K562 (cell line): Measurements from ENCODE around the gene B9D2. TPM values are rescaled to one million over a fixed set of nuclear protein-coding genes. Genes with fewer than 3 reads are reported as not detected.

Experiments
- ATAC-seq: fragments of 200-7000 bp; cut with Tn5 transposase; 3 replicates; pipeline ENCODE4 v1.9.1; 2020; ENCODE audit warnings: moderate library complexity
- BruUV-seq: library from RNA; stranded (reverse); fragments of 400-500 nt; replicated peaks from 2 replicates; lab custom pipeline; 2021; lab: Mats Ljungman, UMichigan
- CTCF ChIA-PET: fragments of 300-600 bp; formaldehyde crosslinking; extraction: SDS; loops from one replicate; lab custom pipeline; 2021; ENCODE audit warnings: low intra/inter-chr PET ratio; lab: Yijun Ruan, JAX
- POLR2A ChIA-PET: fragments of 300-600, 350-650 bp; sonication (Branson Sonifier 250); formaldehyde crosslinking; extraction: SDS; loops from one replicate; lab custom pipeline; 2021; ENCODE audit warnings: antibody characterized with exemption, inconsistent platforms; lab: Yijun Ruan, JAX
- DNase-seq, 4 experiments: peaks; one replicate each; pipeline versions ENCODE4 v3.0.0 to v3.0.0-alpha.2; 2011 to 2018; ENCODE audit warnings: low spot score in 3 of 4, mixed read lengths in 3 of 4; ENCODE audit errors: extremely low read depth in 1 of 4
- FAIRE-seq: peaks from 2 replicates; lab custom pipeline; 2011; peaks lifted over from hg19 to GRCh38; lab: Jason Lieb, UNC
- H2AFZ ChIP-seq: 2 replicates; pipeline ENCODE4 v1.6.0; 2011; ENCODE audit warnings: low read depth, low read length, control low read depth, inconsistent platforms
- H3K27ac ChIP-seq: fragments of 200-600 bp; 3 replicates; pipeline ENCODE4 v1.8.0; 2011; ENCODE audit warnings: low read depth, mild to moderate bottlenecking, control low read depth, inconsistent platforms, low read length, moderate library complexity, mixed read lengths; ENCODE audit errors: extremely low read depth
- H3K27me3 ChIP-seq, 2 experiments: fragments of 300-600 bp in 1 of 2; 2 replicates in 1 of 2; 3 replicates in 1 of 2; pipeline versions ENCODE4 v1.6.0 to v1.8.0; 2011; ENCODE audit warnings: inconsistent platforms in 2 of 2, low read length in 2 of 2, mild to moderate bottlenecking in 1 of 2, mixed read lengths in 1 of 2, moderate library complexity in 1 of 2; ENCODE audit not compliant: control insufficient read depth in 2 of 2, insufficient read depth in 2 of 2
- H3K36me3 ChIP-seq: fragments of 300-600 bp; 3 replicates; pipeline ENCODE4 v1.8.0; 2011; ENCODE audit warnings: mild to moderate bottlenecking, low read length, inconsistent platforms; ENCODE audit not compliant: control insufficient read depth, insufficient read depth
- H3K4me1 ChIP-seq, 2 experiments: fragments of 200-600 bp in 1 of 2; replicated peaks in 1 of 2; 2 replicates in 1 of 2; 3 replicates in 1 of 2; pipeline versions ENCODE4 v1.5.1 to v1.8.0; 2011; ENCODE audit warnings: inconsistent platforms in 2 of 2, low read length in 2 of 2, mild to moderate bottlenecking in 1 of 2, mixed read lengths in 1 of 2, moderate library complexity in 1 of 2; ENCODE audit not compliant: control insufficient read depth in 2 of 2, insufficient read depth in 2 of 2
- H3K4me2 ChIP-seq: 2 replicates; pipeline ENCODE4 v1.6.1; 2011; ENCODE audit warnings: low read length, control low read depth, inconsistent platforms, mixed read lengths; ENCODE audit not compliant: insufficient read depth
- H3K4me3 ChIP-seq: fragments of 200-600 bp; sonication (generic), shearing (Covaris generic); 2 replicates; pipeline ENCODE4 v1.5.1; 2016; ENCODE audit warnings: control low read depth, inconsistent platforms
- H3K79me2 ChIP-seq: fragments of 200-600 bp; 3 replicates; pipeline ENCODE4 v1.8.0; 2011; ENCODE audit warnings: low read length, inconsistent platforms; ENCODE audit not compliant: control insufficient read depth, insufficient read depth
- H3K9ac ChIP-seq, 2 experiments: 2 replicates each; pipeline versions ENCODE4 v1.6.0 to v1.6.1; 2011; ENCODE audit warnings: low read depth in 2 of 2, low read length in 2 of 2, control low read depth in 1 of 2, inconsistent platforms in 1 of 2, mild to moderate bottlenecking in 1 of 2, mixed read lengths in 1 of 2; ENCODE audit not compliant: insufficient read depth in 1 of 2
- H3K9me1 ChIP-seq: one replicate; pipeline ENCODE4 v1.6.0; 2011; ENCODE audit warnings: inconsistent platforms, mild to moderate bottlenecking, low read length, moderate library complexity; ENCODE audit not compliant: control insufficient read depth, insufficient read depth
- H3K9me3 ChIP-seq: replicated peaks from 2 replicates; pipeline ENCODE4 v1.5.1; 2011; ENCODE audit warnings: low read depth, low read length, inconsistent platforms; ENCODE audit not compliant: control insufficient read depth, insufficient read depth
- H4K20me1 ChIP-seq: replicated peaks from 2 replicates; pipeline ENCODE4 v1.6.1; 2011; ENCODE audit warnings: low read length, inconsistent platforms, mixed read lengths; ENCODE audit not compliant: control insufficient read depth, insufficient read depth
- GATAD2A ChIP-seq: fragments of 450-650 bp; IDR thresholded peaks from 2 replicates; pipeline ENCODE4 v1.6.1; 2017
- MBD2 ChIP-seq: sonication (generic); IDR thresholded peaks from 2 replicates; pipeline ENCODE4 v1.6.1; 2016; ENCODE audit warnings: low read depth, borderline replicate concordance
- PCBP1 ChIP-seq: fragments of 200-400 bp; formaldehyde crosslinking; IDR thresholded peaks from 2 replicates; pipeline ENCODE4 v1.6.1; 2018; ENCODE audit warnings: mild to moderate bottlenecking, low read depth, low read length; ENCODE audit not compliant: poor library complexity, severe bottlenecking
- POLR2A ChIP-seq: fragments of 450-650 bp; conservative IDR thresholded peaks from 2 replicates; pipeline ENCODE4 v1.6.1; 2016
- TCF7L2 ChIP-seq: fragments of 150-350 bp; IDR thresholded peaks from 2 replicates; pipeline ENCODE4 v1.6.1; 2016; ENCODE audit warnings: low read depth, mild to moderate bottlenecking, low read length, moderate library complexity
- ZBTB26 ChIP-seq: fragments of 450-650 bp; formaldehyde crosslinking; IDR thresholded peaks from 2 replicates; pipeline ENCODE4 v1.4.0; 2022; ENCODE audit warnings: missing genetic modification characterization
- ZBTB40 ChIP-seq, 2 experiments: fragments of 450-650 bp in 1 of 2; sonication (generic) in 1 of 2; formaldehyde crosslinking in 1 of 2; IDR thresholded peaks; 2 replicates each; pipeline versions ENCODE4 v1.7.1 to v1.9.0; 2016 to 2022; ENCODE audit warnings: inconsistent platforms in 1 of 2, mild to moderate bottlenecking in 1 of 2, missing genetic modification reagents in 1 of 2
- ZKSCAN1 ChIP-seq: fragments of 150-350 bp; IDR thresholded peaks from 2 replicates; pipeline ENCODE4 v1.6.1; 2016; ENCODE audit warnings: low read depth, low read length
- ZNF124 ChIP-seq: sonication (generic); formaldehyde crosslinking; IDR thresholded peaks from 2 replicates; pipeline ENCODE4 v1.8.1; 2022; ENCODE audit warnings: missing genetic modification reagents
- ZNF174 ChIP-seq: fragments of 250-450 bp; sonication (Bioruptor Pico); IDR thresholded peaks from 2 replicates; pipeline ENCODE4 v1.4.0; 2020; ENCODE audit warnings: mild to moderate bottlenecking
- WGBS: fragments of 100-300 bp; shearing (Covaris generic); methylation state at CpG from one replicate; pipeline ENCODE4 v1.1.6; 2016; ENCODE audit warnings: low coverage, mixed read lengths; ENCODE audit not compliant: insufficient coverage; ENCODE audit errors: missing lambda C conversion rate; 5-methylcytosine and 5-hydroxymethylcytosine counted together
- in situ Hi-C: fragments of 300-500 bp; cut with MboI; formaldehyde crosslinking; loops from 4 replicates; pipeline ENCODE4 v1.15.0; 2018; ENCODE audit warnings: inconsistent platforms, mixed read lengths
- intact Hi-C: fragments of 100-400 bp; cut with micrococcal nuclease; formaldehyde crosslinking; loops from 2 replicates; pipeline ENCODE4 v1.14.2; 2022
- polyA plus RNA-seq, 8 experiments: library from polyadenylated mRNA; depleted of rRNA in 4 of 8; stranded (reverse) in 5 of 8; unstranded in 3 of 8; fragments of >200 nt; fragmentation: Nextera tagmentation in 2 of 8; fragmentation: Illumina TruSeq in 1 of 8; extraction: Ambion mirVana in 2 of 8; extraction: Trizol in 1 of 8; gene quantifications; 2 replicates each; pipeline versions ENCODE4 v1.2.1 to v1.2.3, GENCODE V29; 2011 to 2014; ENCODE audit warnings: inconsistent platforms in 1 of 8, missing spikeins in 1 of 8
- total RNA-seq, 7 experiments: library from RNA; depleted of rRNA in 6 of 7; stranded (reverse); fragments of >200 nt in 6 of 7; fragmentation: Illumina TruSeq in 2 of 7; extraction: Trizol in 2 of 7; gene quantifications; 2 replicates each; pipeline versions ENCODE4 v1.2.1 to v1.2.3, GENCODE V29; 2011 to 2021; ENCODE audit warnings: low replicate concordance in 1 of 7

Gene B9D2
- total and polyA plus RNA-seq, 9 of the 15 experiments (the other 6 are each of a cell fraction or from before 2014, with no cell fraction given), result 0.83 to 6.9 (median 2.8) TPM

DNA sequence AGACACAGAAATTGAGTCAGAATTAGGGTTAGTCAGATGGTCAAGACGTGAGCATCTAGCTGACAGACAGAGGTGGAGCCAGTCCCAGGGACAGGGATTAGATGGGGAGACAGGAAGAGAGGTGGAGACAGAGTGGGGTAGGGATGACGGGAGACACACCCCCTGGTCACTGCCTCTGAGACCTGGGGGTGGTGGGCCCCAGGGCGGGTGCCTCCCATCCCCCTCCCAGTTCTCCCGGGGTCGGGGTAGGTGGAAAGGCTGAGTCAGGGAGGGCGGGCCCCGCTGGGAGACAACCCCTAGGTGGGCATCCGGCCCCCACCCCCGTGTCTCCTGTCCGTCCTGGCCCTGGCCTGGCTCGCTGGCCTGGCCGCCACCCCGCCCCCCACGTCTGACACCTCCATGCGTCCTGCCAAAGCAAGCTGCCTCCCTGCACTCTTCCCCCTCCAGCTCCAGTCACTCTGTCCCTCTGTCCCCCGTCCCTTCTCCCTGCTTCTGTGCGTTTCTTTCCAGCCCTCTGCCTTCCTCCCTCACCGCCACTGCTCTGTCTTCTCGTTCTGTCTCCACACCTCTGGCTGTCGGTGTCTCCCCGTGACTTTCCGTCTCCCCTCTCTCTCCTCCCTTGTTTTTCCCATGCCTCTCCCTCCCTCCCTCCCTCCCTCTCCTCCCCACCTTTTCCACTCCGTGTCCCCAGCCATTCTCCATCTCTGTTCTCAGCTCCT lies 38.9 kb downstream of the B9D2 start:
- Histone ChIP-seq H3K9ac (peak overlapping the region; percentile 73 to 87; a peak in 2 of 4 replicates), H3K79me2 (peaks cover 50% of the 10 kb centered on the region), H2AFZ (no peak overlapping the region), H3K4me3 (no peak overlapping the region), H3K27me3 (no peaks in the 10 kb centered on the region), H3K4me2 (peak overlapping the region; percentile 74), H3K4me1 (peaks cover 65 to 72% of the 10 kb centered on the region in 2 experiments), H3K9me1 (peaks cover 9% of the 10 kb centered on the region), H4K20me1 (peaks cover 3% of the 10 kb centered on the region; the same call in 1 of the 2 replicates), H3K27ac (peak overlapping the region; percentile 95), H3K36me3 (peaks cover 74% of the 10 kb centered on the region), H3K9me3 (no peaks in the 10 kb centered on the region)
- POLR2A ChIA-PET, result interaction anchor here (0.6 to 1.3 kb wide), 7 partner anchors 10 to 572 kb away, joined by 3 to 9 read pairs (median 4); partner anchors contain the start of gene CCDC97
- CTCF ChIA-PET, result no interaction called here
- DNase-seq, result peak; percentile 81 to 92 (median 88)
- peak; percentile 49 for FAIRE-seq
- ATAC-seq, result peak; percentile 50
- TSS peak; percentile 22 for BruUV-seq
- in situ Hi-C loops (loop anchor here (25.0 kb wide), 1 partner anchor 237 kb away; no protein-coding TSS in a partner anchor), intact Hi-C loops (loop anchor here (5.0 to 10.0 kb wide), 2 partner anchors 112 to 240 kb away; partner anchors contain the start of gene DMAC2)
- WGBS, result 8% methylated on average over 10 of the region's 23 CpGs
- 0 out of 2 replicates have a peak, but pooled peaks have one; percentile 55 for TF ChIP-seq GATAD2A
- no peak for TF ChIP-seq MBD2
- TF ChIP-seq ZKSCAN1, result no peak
- no peak for TF ChIP-seq ZBTB40 (IDR thresholded peaks at IDR 0.05)
- no peak for TF ChIP-seq ZBTB40 (CRISPR knock-in tag; IDR thresholded peaks at IDR 0.05)
- peak; percentile 95 for TF ChIP-seq ZBTB26
- TF ChIP-seq PCBP1, result no peak
- no peak for TF ChIP-seq TCF7L2
- peak; percentile 65 for TF ChIP-seq POLR2A
- no peak for TF ChIP-seq ZNF174 (CRISPR knock-in tag)
- no peak for TF ChIP-seq ZNF124
